ENCODE measurements around the gene GPRIN1.

GPRIN1 gene

DNA sequence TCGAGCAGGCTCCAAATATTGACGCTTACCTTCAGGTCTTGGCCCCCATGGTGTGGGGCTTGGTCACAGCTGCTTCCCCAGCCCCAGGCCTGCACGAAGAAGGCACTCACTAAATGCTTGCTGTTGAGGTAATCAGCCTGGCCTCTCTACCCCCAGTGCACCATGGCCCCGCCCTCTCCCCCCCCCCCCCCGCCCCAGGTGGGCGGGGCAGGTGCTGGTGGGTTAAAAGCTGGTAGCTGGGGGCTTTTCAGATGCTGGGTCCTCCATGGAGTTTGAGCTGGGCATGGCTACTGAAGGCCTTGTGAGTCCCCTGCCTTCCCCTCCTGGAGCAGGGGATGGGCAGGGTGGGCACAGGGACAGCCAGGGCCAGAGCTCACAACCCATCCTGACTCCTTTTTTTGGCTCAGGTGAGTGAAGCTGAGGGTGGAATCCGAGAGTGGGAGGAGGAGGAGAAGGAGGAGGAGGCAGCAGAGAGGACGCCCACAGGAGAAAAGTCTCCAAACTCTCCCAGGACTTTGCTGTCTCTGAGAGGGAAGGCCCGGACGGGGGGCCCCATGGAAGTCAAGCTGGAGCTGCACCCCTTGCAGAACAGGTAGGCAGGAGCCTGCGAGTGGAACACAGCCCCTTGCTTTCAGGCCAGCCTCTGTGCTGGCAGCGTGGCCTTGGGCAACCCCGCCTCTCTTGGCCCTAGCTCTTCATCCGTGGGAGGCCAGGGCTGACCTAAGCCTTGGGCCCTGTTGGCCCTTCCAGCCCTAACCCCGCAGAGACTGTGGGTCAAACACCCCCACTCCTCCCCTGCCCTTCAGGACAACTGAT is 32.9 kb upstream of the GPRIN1 start:
- DNase-seq: no peak

DNA sequence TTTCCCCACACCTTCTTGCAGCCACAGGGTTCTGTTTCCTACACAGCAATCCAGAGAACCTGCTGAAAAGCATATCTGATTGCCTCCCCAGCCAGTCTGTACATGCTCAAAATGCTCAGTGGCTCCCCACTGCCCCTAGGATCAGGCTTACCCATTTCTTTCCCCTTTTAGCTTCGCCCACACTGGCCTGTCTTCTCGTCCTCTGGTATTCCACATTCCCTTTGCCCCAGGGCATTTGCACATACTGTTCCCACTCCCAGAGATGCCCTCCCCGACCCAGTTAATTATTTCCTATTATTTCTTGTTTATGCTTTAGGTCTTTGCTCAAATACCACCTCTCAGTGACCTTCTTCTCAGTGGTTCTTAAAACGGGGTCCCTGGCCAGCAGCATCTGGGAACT is 30.7 kb upstream of the GPRIN1 start:
- DNase-seq: no peak

DNA sequence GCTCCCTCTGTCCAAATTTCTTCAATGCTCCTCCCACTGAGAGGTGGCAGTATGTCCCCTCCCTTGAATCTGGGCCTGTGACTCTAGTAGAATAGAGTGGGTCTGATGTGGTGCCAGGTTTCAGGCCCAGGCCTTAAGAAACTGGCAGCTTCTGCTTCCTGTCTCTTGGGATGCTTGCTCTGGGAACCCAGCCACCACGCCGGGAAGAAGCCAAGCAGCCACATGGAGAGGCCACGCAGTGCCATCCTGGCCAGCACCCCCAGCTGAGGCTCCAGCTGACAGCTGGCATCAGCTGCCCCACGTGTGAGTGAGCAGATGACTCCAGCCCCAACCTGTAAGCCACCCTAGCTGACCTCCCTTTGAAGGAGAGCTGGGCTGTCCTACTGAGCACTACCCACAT is 30.0 kb upstream of the GPRIN1 start:
- no peak for DNase-seq

DNA sequence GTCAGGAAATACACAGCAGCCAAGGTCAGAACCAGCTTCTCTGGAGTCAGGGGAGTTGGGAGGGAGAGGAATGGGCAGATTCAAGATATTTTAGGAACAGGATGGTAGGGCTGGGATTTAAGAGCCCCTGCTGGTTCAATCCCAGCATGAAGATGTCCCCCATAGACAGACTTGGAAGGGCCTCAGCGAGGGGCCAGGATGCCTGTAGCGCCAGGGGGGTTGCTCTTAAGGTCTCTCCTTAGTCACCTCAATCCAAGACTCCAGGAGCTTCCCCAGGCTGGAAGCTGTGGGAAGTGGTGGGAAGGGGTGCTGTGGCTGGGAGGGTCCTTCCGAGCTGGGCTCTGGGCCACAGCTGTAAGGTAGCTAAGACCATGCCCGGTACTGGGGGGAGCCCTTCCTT is 29.3 kb upstream of the GPRIN1 start:
- DNase-seq: no peak

DNA sequence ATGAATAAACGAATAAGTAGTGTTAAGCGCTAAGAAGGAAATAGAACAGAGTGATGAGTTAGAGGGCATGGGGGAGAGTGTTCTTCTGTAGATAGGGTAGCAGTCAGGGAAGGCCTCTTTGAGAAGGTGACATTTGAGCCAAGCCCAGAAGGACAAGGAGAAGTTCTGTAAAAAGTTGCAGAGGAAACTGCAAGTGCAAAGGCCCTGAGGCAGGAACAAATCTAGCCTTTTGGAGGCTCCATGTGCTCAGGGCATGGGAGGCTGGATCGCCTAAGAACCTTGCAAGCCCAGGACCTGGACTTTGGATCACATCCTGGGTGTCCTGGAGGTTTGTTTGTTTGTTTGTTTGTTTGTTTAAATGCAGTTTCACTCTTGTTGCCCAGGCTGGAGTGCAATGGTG is 28.5 kb upstream of the GPRIN1 start:
- DNase-seq: no peak

DNA sequence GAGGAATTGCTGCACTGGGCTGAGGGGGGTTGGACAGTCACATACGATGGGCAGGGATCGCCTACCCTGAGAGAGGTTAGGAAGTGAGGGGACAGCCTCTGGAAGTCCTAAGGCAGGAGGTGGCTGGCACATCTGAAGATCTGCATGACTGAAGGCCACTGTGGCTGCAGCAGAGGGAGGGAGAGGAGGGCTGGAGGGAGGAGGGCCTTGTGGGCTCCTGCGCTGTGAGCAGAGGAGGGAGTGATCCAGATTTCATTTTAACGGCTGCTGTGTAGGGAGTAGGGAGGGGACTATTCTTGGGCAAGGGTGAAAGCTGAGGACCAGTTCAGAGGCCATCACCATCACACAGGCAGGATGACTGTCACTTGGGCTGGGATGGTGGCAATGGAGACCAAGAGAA is 27.6 kb upstream of the GPRIN1 start:
- no peak for DNase-seq

DNA sequence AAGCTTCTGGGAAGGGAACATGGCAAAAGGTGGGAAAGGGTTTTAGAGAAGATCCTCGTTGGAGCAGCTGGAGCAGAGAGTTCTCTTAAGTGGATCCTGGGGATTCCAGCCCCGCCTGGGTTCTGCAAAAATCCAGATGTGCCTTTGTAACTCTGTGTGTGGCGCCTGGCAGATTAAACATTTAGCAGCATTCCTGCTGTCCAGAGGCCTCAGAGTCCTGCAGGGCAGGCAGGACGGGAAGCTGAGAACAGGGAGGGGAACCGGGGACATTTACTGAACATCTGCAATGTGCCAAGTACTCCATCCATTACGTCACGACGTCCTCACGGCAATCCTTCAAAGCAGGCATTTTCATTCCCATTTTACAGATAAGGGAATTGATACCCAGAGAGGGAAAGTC is 26.5 kb upstream of the GPRIN1 start:
- DNase-seq: no peak

DNA sequence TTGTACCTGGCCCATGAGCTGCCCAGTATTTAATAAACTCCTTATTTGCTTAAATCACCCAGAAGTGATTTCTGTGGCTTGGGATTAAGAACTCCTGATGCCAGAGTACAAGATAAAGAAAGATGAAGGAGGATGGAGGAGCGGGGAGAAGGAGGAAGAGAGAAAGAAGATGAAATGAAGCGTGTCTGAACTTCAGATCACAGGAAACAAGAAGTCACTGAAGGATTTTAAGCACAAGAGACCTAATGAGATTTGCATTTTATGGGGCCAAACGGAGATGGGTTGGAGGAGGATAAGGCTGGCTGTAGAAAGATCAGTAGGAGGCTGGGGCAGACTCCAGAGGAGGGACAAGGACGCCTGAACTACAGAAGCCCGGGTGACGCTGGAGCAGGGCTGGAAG is 23.6 kb upstream of the GPRIN1 start:
- no peak for DNase-seq

DNA sequence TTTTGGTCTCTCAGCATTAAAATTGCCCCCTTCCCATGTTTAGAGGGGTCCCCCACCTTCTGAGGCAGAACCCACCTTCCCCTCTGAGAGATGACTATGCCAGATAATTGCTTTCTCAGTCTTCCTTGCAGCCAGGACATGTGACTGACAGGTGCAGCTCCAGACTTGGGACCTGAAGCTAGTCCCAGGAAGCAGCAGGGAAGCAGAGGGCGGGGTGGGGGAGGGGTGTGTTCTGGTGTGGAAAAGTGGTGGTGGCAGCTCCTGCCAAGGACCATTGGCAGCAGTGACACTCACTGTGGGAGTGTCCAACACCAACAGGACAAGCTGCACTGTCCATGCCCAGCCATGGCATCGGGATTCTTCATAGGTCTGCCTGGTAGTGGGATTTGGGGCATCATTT is 22.8 kb upstream of the GPRIN1 start:
- DNase-seq: no peak

DNA sequence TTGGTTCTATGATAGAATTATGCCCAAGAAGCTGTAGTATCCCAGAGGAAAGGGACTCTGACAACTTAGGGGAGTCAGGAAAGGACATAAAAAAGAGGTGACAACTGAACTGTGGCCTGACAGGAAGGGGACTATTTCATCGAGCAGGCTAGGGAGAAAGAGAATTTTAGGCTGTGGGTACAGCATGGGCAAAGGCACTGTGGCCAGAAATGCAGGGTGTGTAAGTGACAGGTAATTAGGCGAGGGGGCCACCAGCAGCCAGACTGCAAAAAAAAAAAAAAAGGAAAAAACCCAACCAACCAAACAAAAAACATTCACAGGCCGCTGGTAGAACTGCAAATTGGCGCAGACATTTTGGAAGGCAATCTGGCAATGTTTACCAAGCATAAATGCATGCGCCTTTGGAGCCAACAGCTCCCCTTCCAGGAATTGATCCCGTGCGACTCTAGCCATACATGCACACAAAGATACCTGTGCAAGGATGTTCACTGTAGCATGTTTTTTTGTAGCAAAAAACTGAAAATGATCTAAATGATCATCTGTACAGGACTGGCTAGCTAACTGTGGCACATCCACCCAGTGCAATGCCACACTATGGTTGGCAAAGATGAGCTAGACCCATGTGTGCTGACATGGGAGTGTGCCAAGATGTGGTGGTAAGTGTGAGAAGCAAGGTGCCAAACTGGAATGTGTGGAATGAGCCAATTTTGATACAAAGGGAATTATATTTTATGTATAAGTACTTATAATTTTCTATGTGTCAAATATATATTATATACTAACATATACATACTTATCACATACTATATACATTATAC is 21.6 kb upstream of the GPRIN1 start:
- DNase-seq: no peak

DNA sequence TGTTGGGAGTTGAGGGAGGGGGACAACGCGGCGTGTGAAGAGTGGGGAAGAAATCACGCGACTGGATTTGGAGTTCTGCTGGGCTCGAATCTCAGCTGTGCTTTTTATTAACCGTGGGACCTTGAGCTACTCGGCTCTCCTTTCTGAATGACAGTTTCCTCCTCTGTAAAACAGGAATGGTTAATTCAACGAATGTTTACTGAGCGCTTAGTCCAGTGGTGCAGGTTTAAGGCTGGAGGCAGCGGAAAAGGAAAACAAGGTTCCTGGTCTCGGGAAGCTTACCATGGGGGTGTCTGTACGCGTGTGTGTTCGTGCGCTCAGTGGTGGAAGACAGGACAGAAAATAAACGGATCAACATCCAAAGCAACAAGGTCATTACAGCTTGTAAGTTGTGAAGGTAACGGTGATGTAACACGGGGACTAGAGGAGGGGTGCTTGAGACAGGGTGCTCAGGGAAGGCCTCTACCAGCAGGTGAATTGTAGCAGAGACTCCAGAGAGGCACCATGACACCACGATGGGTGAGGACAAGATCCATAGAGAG is 20.8 kb upstream of the GPRIN1 start:
- no peak for DNase-seq

DNA sequence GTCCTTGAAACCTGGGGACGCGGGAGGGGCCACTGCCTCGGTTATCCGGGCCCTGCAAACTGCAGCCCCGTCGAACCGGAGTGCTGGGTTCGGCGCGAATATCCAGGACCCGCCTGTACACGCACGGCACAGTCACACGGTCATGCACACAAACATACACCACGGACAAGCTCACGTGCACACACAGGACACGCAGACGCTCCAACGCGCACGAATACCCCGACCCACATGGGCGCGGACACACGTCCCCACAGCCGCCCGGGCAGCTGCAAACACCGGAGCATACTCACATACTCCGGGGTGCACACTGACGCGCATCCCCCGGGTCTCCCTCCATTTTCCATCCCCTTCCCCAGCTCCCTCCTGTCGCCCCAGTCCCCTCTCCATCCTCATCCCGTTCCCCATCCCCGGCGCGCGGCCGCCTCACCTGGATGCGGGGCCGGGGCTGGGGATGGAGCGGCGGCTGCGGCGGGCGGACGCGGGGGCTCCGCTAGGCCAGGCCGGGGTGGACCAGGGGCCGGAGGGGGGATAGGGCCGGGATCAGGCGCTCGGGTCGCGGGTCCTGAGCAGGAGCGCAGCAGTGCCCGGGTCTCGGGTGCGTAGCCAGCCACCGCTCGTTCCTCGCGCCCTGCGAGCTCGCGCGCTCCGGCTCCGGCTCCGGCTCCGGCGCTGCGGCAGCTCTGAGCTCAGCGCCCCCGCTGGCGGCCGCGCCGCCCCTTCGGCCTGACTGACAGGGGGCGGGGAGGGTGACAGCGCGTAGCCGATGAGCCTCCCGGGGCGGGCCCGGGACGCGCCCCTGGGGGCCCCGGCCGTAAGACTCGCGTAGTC is 20.1 kb upstream of the GPRIN1 start, which contains the start of the genes EIF4E1B and SNCB:
EIF4E1B (plus strand) TSS at position 823 of the 828 bp plus-strand sequence. CDS start 12,113 bp downstream, outside the sequence.
SNCB (minus strand) TSS at position 682 of the 828 bp plus-strand sequence. CDS start 880 bp downstream, outside the sequence.
- peak; percentile 46 to 55 for DNase-seq

DNA sequence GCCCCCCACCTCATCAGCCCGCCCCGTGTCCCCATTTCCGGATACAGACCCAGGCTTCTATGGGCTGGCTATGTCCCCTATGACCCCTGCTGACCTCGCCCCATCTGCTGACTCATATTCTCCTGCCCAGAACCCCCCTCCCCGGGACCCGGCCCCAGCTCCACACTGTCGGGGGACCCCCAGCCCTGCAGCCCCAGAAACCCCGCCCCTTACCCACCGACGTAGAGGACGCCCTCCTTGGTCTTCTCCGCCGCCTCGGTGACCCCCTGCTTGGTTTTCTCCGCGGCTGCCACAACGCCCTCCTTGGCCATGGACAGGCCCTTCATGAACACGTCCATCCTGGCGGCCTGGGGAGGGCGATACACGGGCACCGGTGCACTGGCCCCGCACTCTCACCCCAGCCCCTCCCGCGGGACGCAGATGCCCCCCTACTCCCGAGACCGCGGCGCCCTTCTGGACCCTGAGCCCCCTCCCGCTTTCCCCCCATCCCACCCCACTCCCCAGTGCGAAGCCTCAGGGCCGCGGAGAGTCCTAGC is 19.4 kb upstream of the GPRIN1 start:
- no peak for DNase-seq

DNA sequence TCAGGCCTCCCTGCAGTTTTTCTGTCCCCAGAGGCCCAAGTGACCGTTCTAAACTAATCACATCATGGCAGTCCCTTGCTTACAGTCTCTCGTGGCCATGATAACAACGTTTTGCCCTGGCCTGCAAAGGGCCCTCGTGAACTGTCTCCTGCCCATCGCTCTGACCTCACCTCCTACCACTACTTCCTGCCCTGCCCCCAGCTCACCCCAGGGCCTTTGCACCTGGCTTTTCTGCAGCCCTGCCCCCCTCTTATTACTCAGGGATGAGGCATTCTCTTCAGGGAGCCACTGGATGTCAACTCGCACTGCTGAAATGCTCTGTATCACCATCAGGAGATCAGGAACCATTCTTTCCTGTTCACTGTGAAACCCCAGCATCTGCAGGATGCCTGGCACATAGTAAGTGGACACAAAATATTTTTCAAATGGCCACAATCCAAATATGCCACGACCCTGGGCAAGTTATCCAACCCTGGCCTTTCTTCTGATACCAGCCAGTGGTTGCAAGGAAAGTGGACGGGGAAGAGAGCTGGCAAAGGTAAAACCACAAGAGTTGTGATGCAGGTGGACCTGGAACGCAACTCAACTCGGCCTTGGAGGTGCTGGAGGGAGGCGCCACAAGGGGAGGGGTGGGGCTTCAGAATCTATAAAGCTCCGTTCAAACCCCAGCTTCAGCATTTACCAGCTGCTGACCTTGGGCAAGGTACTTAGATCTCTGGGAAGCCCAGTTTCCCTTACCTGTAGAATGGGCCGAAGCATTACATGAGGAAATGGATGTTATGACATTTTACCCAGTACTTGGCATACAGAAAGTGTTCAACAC is 18.7 kb upstream of the GPRIN1 start:
- DNase-seq: no peak

DNA sequence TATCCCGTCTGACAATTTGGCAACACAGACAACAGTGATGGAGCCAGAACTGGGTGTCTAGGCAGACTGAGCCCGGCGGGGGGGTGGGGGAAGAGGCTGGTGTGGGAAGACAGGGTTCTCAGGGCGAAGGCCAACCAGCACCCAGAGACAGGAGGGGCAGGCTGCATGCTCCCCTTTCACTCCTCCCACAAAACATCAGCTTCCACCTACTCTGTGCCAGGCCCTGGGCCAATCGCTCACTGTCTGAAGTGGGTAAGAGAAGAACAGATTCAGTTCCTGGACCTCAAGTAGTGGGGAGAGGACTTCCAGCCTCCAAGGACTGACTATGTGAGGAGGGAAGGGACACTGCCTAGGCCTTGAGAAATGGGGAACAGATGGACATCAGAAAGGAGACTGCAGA is 17.6 kb upstream of the GPRIN1 start:
- DNase-seq: no peak

DNA sequence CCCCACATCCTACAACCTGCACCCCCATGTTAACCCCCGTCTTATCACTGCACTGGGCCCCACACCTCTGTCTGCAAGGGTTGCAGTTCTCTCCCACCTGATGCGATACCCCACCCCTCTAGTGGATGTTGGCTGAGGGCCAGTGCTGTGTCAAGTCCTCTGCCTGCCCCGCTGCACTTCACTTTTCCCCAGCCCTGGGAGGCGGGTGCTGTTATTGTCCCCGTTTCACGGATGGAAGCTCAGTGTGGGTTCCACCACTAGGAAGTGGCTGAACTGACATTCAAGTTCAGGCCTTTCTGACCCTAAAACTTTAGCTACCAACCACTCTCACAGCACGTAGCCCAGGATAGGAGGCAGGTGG is 16.9 kb upstream of the GPRIN1 start:
- no peak for DNase-seq

DNA sequence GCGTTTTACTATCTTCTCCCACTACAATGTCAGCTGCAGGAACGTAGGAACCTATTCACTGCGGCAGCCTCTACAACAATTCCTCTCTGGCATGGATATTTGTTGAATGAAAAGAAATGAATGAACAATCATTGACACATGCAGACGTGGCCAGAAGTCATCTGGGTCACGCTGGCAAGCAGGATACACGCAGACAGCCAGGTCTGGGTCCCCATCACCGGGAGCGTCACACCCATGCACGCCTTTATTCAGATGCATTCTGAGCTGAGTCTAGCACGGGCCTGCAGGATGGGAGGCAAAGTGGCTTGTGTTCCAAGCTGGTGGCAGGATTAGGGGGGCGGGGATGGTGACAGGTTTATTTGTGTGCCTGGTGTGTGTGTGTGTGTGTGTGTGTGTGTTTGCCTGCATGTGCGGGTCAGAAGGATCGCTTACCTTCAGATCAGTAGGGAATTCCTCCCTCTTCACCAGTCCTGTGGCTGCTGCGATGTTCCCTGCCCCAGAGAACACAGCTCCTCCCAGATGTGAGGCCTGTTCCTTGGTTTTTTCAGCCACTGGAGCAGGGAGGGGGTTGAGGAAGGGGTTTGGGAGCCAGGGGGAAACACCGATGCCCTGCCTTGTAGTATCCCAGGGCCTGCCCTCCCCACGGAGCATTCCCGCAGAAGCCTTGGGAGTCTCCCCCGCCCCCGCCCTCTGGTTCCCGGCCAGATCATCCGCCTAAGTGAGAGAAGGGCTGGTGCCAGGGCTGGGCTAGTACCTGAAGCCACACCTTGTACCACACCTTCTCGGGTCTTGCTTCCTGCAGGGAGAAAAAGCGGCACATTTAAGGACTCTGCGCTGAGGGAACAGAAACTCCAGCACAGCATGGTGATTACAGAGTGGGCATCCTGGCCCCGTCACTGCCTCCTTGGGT is 16.3 kb upstream of the GPRIN1 start:
- DNase-seq: no peak

DNA sequence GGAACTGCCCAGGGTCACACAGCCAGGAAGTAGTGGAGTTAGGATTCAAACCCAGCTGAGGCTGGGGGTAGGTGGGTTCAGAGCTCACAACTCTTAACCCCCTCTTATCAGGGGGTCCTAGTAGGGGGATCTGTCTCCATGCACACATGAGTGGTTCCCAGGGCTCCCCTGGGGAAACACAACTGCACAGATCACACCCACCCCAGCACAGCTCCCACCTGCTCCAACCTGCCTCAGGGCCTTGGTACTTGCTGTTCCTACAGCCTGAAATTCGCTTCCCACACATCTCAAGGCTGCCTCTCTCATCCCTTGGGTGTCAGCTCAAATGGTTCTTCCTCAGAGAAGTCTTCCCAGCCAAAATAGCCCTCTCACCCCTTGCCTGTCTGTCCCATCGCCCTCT is 15.6 kb upstream of the GPRIN1 start:
- no peak for DNase-seq

DNA sequence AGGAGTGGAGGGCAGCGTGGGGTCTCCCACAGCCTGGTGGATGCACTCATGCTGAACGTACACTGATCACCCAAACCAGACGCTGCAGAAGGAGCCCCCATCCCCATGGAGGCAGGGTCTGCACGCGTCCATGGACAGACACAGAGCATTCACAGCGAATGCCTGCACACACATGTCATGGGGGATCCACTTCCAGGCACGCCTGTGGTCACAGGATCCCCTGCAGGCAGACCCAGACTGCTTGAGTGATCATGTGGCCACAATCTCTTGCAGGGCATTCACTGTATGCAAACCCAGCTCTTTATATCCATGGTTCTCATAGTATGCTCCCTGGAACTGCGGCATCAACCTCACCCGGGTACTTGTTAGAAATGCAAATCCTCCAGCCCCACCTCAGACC is 15.0 kb upstream of the GPRIN1 start:
- no peak for DNase-seq

DNA sequence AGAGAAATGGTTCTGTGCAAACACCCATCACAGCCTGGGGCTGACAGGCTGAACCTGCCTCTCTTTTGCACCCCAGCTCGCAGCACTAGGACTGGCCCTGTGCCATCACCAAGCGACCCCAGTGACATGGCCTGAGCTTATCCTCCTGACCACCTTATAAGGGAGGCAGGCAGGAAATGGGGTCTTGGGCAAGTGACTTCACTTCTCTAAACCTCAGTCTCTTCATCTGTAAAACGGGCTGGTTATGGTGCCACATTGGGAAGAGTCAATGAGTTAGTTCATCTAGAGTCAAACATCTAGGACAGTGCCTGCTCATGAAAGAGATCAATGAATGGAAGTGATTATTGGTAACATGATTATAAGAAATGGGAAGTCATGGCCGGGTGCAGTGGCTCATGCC is 14.2 kb upstream of the GPRIN1 start:
- DNase-seq: no peak

DNA sequence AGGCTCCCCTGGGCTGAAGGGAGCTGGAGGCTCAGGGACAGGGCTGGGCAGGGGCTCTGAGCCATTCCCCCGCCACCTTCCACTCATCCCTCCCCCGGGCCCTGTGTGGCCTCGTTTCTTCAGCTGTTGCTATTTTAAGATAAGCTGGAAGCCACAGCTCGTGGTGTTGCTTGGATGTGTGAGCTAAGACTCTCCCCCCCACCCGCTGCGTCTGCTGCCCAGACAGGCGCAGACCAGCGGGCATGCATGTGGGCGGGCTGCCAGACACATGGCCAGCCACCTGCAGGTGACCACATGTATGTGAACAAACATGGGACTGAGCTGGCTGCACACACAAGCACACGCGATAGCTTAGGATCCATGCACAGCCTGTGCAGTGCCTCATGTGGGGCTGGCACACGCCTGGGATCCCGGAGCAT is 11.7 kb upstream of the GPRIN1 start:
- DNase-seq: no peak

All from stimulated activated CD4-positive, alpha-beta T cell treated with anti-CD3 and anti-CD28 coated beads, Interleukin-4, amount 100 ng/mL, for 4 hours (primary cell).